PC-3 (cell line): Measurements from ENCODE around the gene ZNF672. TPM values are rescaled to one million over a fixed set of nuclear protein-coding genes. Genes with fewer than 3 reads are reported as not detected.

ENCODE experiments used
- ATAC-seq: fragments of 200-7000 bp; cut with Tn5 transposase; 2 replicates; pipeline ENCODE4 v1.9.1; 2020; ENCODE audit warnings: mild to moderate bottlenecking, moderate library complexity
- BruUV-seq: library from RNA; stranded (reverse); fragments of 400-500 nt; replicated peaks from 2 replicates; lab custom pipeline; 2021; lab: Mats Ljungman, UMichigan
- CTCF ChIA-PET: fragments of 300-600 bp; sonication (Branson Sonifier 250); formaldehyde crosslinking; loops from one replicate; lab custom pipeline; 2022; ENCODE audit warnings: antibody characterized with exemption; lab: Charles Lee
- POLR2A ChIA-PET: fragments of 300-600 bp; sonication (Branson Sonifier 250); formaldehyde crosslinking; loops from one replicate; lab custom pipeline; 2022; ENCODE audit warnings: antibody characterized with exemption; ENCODE audit not compliant: unreplicated experiment; lab: Charles Lee
- DNase-seq: peaks from one replicate; pipeline ENCODE4 v3.0.0-alpha.2; 2015
- H2AFZ ChIP-seq: fragments of 300-600 bp; sonication (generic); 2 replicates; pipeline ENCODE4 v1.6.0; 2016; ENCODE audit warnings: antibody characterized with exemption, low read length
- H3F3A ChIP-seq: fragments of 300-600 bp; sonication (generic); one replicate; pipeline ENCODE4 v1.6.0; 2017; ENCODE audit warnings: antibody characterized with exemption, low read length, control low read depth, mild to moderate bottlenecking; ENCODE audit not compliant: unreplicated experiment
- H3K27ac ChIP-seq: fragments of 300-600 bp; sonication (generic); 2 replicates; pipeline ENCODE4 v1.5.1; 2016; ENCODE audit warnings: mild to moderate bottlenecking, low read length
- H3K27me3 ChIP-seq: fragments of 300-600 bp; sonication (generic); 2 replicates; pipeline ENCODE4 v1.6.1; 2016; ENCODE audit warnings: low read length, mixed read lengths
- H3K36me3 ChIP-seq: fragments of 300-600 bp; sonication (generic); 2 replicates; pipeline ENCODE4 v1.6.1; 2016; ENCODE audit warnings: low read depth, mixed run types, low read length, mixed read lengths
- H3K4me1 ChIP-seq: fragments of 300-600 bp; sonication (generic); 2 replicates; pipeline ENCODE4 v1.5.1; 2016; ENCODE audit warnings: low read length; ENCODE audit not compliant: insufficient read depth
- H3K4me2 ChIP-seq: fragments of 300-600 bp; sonication (generic); 2 replicates; pipeline ENCODE4 v1.6.0; 2016; ENCODE audit warnings: low read length
- H3K4me3 ChIP-seq: fragments of 300-600 bp; sonication (generic); 2 replicates; pipeline ENCODE4 v1.5.1; 2016; ENCODE audit warnings: mild to moderate bottlenecking, low read length, mixed read lengths
- H3K79me2 ChIP-seq: fragments of 300-600 bp; sonication (generic); 2 replicates; pipeline ENCODE4 v1.6.1; 2017; ENCODE audit warnings: low read length, mixed read lengths
- H3K9ac ChIP-seq: fragments of 300-600 bp; sonication (generic); 2 replicates; pipeline ENCODE4 v1.6.0; 2016; ENCODE audit warnings: mild to moderate bottlenecking, low read length
- H3K9me2 ChIP-seq: fragments of 300-600 bp; sonication (generic); replicated peaks from 2 replicates; pipeline ENCODE4 v1.6.1; 2016; ENCODE audit warnings: mixed run types, low read length, mixed read lengths
- H3K9me3 ChIP-seq: fragments of 300-600 bp; sonication (generic); 2 replicates; pipeline ENCODE4 v1.6.1; 2016; ENCODE audit warnings: low read length, mixed read lengths
- H4K20me1 ChIP-seq: fragments of 300-600 bp; sonication (generic); 2 replicates; pipeline ENCODE4 v1.6.1; 2016; ENCODE audit warnings: low read length, mixed read lengths
- EZH2 ChIP-seq: fragments of 300-600 bp; sonication (generic); IDR thresholded peaks from one replicate; pipeline ENCODE4 v1.6.1; 2017; ENCODE audit warnings: antibody characterized with exemption, mild to moderate bottlenecking, low read length; ENCODE audit not compliant: unreplicated experiment
- EZH2phosphoT487 ChIP-seq: fragments of 300-600 bp; sonication (generic); IDR thresholded peaks from 2 replicates; pipeline ENCODE4 v1.6.1; 2018; ENCODE audit warnings: mild to moderate bottlenecking, antibody characterized with exemption, low read length, borderline replicate concordance
- intact Hi-C: fragments of 100-400 bp; cut with micrococcal nuclease; formaldehyde crosslinking; loops from 2 replicates; pipeline ENCODE4 v1.9.0; 2023
- total RNA-seq: library from RNA; depleted of rRNA; stranded (reverse); fragments of >200 nt; gene quantifications from 2 replicates; pipeline ENCODE4 v1.2.3, GENCODE V29; 2014
- TF ChIP-seq, protein P1 (sequence below): fragments of 300-600 bp; sonication (generic); conservative IDR thresholded peaks from 2 replicates; pipeline ENCODE4 v1.5.1; 2017; ENCODE audit warnings: antibody characterized with exemption, low read depth, mild to moderate bottlenecking, low read length

Gene ZNF672
- total RNA-seq, 1 experiment from 2014 or later = 83.9 TPM

DNA sequence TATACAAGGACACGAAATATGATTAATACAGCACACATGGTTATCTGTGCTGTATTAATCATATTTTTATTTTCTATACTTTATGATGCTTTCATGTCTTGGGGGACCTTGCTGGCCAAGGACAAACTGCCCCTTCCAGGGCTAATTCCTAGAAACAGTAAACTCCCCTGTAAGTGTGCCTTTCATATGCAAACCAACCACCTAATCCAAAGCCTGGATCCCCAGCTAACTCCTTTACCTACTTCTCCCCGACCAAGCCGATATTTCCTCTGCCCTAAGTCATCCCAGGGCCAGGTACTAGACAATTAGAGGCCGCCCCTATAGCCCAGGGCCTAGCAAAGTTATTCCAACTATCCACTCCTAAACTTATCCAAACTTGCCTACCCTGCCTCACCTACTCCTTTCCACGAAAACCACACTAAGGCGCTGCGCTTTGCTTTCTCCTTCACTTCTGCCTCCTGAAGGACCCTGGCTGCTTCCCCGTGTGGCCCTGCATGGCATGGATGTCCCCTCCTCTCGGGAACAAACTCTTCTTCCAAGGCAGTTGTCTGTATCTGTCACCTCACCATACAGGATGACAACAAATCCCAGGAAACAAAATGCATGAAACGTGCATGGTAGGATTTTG lies 22.5 kb upstream of the ZNF672 start:
- no peak for TF ChIP-seq EZH2phosphoT487
- TF ChIP-seq, protein P1, sequence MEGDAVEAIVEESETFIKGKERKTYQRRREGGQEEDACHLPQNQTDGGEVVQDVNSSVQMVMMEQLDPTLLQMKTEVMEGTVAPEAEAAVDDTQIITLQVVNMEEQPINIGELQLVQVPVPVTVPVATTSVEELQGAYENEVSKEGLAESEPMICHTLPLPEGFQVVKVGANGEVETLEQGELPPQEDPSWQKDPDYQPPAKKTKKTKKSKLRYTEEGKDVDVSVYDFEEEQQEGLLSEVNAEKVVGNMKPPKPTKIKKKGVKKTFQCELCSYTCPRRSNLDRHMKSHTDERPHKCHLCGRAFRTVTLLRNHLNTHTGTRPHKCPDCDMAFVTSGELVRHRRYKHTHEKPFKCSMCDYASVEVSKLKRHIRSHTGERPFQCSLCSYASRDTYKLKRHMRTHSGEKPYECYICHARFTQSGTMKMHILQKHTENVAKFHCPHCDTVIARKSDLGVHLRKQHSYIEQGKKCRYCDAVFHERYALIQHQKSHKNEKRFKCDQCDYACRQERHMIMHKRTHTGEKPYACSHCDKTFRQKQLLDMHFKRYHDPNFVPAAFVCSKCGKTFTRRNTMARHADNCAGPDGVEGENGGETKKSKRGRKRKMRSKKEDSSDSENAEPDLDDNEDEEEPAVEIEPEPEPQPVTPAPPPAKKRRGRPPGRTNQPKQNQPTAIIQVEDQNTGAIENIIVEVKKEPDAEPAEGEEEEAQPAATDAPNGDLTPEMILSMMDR = no peak
- no peak for TF ChIP-seq EZH2
- POLR2A ChIA-PET = no interaction called here
- BruUV-seq = TSS peak; percentile 17

DNA sequence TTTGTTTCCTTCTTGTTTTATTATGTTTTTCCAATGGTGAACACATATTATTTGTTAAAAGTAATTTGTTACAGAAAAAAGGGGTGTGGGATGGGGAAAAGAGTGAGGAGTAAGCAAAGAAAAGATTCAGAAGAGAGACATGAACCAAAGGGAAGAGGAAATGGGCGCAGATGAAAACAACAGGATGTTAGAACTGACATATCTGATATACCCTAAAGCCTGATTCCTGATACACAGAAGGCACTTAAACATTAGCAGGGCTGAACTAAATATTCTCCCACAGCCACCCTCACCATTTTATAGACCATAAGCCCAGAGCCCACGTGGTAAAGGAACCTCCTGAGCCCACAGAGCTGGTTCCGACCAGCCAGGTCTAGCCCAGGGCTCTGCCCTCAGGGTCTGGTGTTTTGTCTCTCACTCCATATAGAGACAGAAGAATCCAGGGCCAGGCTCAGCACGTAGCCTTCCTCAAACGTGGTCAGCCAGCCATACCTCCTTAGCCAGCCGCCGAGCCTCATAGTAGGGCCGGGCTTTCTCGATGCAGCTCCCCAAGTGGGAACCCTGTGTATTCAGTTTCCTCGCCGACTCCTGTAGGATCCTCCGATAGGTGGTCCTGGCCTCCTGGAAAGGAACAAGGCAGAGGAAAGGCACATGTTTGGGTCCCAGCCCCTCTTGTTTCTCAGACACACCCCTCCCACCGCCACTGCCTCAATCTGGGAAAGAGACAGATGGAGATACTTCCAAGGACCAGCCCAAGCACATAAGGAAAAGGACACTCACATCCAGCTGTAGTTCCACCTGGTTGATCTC lies 21.8 kb upstream of the ZNF672 start:
- Histone ChIP-seq H2AFZ (no peak overlapping the region), H3K4me2 (no peak overlapping the region), H3K4me1 (peaks cover 23% of the 10 kb centered on the region), H3K79me2 (peaks cover 50% of the 10 kb centered on the region), H3K36me3 (peaks cover 78% of the 10 kb centered on the region), H3K27me3 (no peaks in the 10 kb centered on the region), H3K9ac (no peak overlapping the region), H3K9me2 (no peaks in the 10 kb centered on the region), H3K27ac (no peak overlapping the region), H3K9me3 (no peaks in the 10 kb centered on the region), H4K20me1 (no peaks in the 10 kb centered on the region), H3F3A (no peaks in the 10 kb centered on the region), H3K4me3 (no peak overlapping the region)
- DNase-seq (no peak), ATAC-seq (no peak)
- CTCF ChIA-PET = no interaction called here
- POLR2A ChIA-PET = no interaction called here
- TF ChIP-seq EZH2phosphoT487 = no peak
- TF ChIP-seq, protein P1 = no peak
- no peak for TF ChIP-seq EZH2
- intact Hi-C loops = no loop called here
- no TSS peak for BruUV-seq

More for the DNA sequence above, 22.5 kb upstream of the ZNF672 start:
- no peaks in the 10 kb centered on the region for H3K9me2 ChIP-seq
- intact Hi-C loops = no loop called here
- peaks cover 42% of the 10 kb centered on the region for H3K79me2 ChIP-seq
- H3K36me3 ChIP-seq = peaks cover 74% of the 10 kb centered on the region
- H3K9me3 ChIP-seq = no peaks in the 10 kb centered on the region
- H3K27me3 ChIP-seq = no peaks in the 10 kb centered on the region
- H3K4me3 ChIP-seq = no peak overlapping the region
- no peak overlapping the region for H3K27ac ChIP-seq
- no peak overlapping the region for H3K4me2 ChIP-seq
- no peaks in the 10 kb centered on the region for H3F3A ChIP-seq
- H3K4me1 ChIP-seq = peaks cover 23% of the 10 kb centered on the region
- no peak overlapping the region for H3K9ac ChIP-seq
- ATAC-seq (no peak), DNase-seq (no peak)
- CTCF ChIA-PET = no interaction called here
- no peak overlapping the region for H2AFZ ChIP-seq
- H4K20me1 ChIP-seq = no peaks in the 10 kb centered on the region

DNA sequence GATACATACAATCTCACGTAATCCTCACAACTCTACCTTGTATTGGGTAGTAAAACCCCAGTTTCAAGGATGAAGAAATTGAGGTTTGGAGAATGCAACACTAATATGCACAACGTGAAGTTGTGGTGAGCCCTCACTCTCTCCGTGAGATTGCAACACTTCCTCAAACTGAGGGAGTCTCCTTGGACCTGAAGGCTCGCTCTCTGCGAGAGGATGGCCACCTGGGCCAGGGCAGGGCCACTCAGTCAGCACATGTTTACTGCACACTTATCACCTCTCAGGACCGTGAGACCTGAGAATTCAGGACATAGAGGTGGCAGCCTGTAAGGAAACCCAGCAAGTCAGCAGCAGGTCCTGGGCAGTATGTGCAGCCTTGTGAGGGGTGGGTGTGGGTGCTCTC lies 21.0 kb upstream of the ZNF672 start:
- H3K79me2 ChIP-seq = peaks cover 58% of the 10 kb centered on the region
- DNase-seq (no peak), ATAC-seq (no peak)
- no peak overlapping the region for H2AFZ ChIP-seq
- no peak overlapping the region for H3K4me3 ChIP-seq
- intact Hi-C loops = no loop called here
- H4K20me1 ChIP-seq = no peaks in the 10 kb centered on the region
- no peak overlapping the region for H3K4me2 ChIP-seq
- H3K9me3 ChIP-seq = no peaks in the 10 kb centered on the region
- ChIA-PET CTCF (no interaction called here), POLR2A (no interaction called here)
- peaks cover 23% of the 10 kb centered on the region for H3K4me1 ChIP-seq
- H3K36me3 ChIP-seq = peaks cover 79% of the 10 kb centered on the region
- H3K9ac ChIP-seq = no peak overlapping the region
- no peaks in the 10 kb centered on the region for H3F3A ChIP-seq
- no TSS peak for BruUV-seq
- no peaks in the 10 kb centered on the region for H3K27me3 ChIP-seq
- H3K9me2 ChIP-seq = no peaks in the 10 kb centered on the region
- no peak overlapping the region for H3K27ac ChIP-seq
- no peak for TF ChIP-seq EZH2phosphoT487
- TF ChIP-seq EZH2 = no peak
- TF ChIP-seq, protein P1 = no peak
